ENCODE data around the gene GPRIN3.

GRCh38 chr4:89257376-89257775, 50.2 kb downstream of the GPRIN3 start:
- no peak for TF ChIP-seq CTCF (IDR thresholded peaks at IDR 0.05)
- TF ChIP-seq POLR2A (IDR thresholded peaks at IDR 0.05), result no peak

Data from testis (tissue), 2 donors.